ENCODE results near the gene CRX.

The CRX gene

DNA sequence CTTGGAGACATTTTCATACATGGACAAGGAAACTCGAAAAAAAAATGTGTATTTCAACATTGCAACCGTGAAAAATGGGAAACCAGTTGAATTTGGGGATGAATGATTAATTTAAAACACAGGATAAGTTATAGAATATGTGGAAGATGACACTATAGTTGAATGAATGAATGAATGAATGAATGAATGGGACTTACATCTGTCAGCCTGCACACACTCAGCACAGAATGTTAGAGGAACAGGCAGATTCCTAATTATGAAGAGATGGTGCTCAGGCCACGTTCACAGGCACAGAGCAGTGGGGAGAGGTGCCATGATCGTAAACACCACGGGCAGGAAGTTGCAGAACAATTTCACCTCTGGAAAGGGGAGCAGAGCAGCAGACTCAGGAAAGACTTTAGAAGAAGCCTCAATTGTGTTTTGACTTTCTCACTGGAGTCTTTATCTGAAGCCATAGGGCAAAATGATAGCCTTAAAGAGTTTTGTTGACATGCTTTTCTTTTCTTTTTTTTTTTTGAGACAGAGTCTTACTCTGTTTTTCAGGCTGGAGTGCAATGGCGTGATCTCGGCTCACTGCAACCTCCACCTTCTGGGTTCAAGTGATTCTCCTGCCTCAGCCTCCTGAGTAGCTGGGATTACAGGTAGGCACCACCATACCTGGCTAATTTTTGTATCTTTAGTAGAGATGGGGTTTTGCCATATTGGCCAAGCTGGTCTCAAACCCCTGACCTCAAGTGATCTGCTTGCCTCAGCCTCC is 69.3 kb downstream of the CRX start:
- no peaks in the 10 kb centered on the region for H3K4me1 ChIP-seq (ENCODE audit: control insufficient read depth, insufficient read depth, low read length)
- no peaks in the 10 kb centered on the region for H3K27me3 ChIP-seq (ENCODE audit: control insufficient read depth, insufficient read depth, low read length)
- H3K36me3 ChIP-seq (ENCODE audit: control insufficient read depth, insufficient read depth, low read length): no peaks in the 10 kb centered on the region
- H3K9ac ChIP-seq (ENCODE audit: low read depth, low read length): no peak overlapping the region
- no peak overlapping the region for H3K27ac ChIP-seq (ENCODE audit: low read depth, low read length)
- no peak overlapping the region for H3K4me3 ChIP-seq (ENCODE audit: low read depth, low read length)
- H3K9me3 ChIP-seq (ENCODE audit: control insufficient read depth, insufficient read depth, low read length): peaks cover 16% of the 10 kb centered on the region

- H3K4me1 ChIP-seq (ENCODE audit: control insufficient read depth, insufficient read depth, low read length): no peaks in the 10 kb centered on the region
- H3K27me3 ChIP-seq (ENCODE audit: control insufficient read depth, insufficient read depth, low read length): no peaks in the 10 kb centered on the region
- no peak overlapping the region for H3K4me3 ChIP-seq (ENCODE audit: low read depth, low read length)
- no peak overlapping the region for H3K9ac ChIP-seq (ENCODE audit: low read depth, low read length)
- peaks cover 14% of the 10 kb centered on the region for H3K9me3 ChIP-seq (ENCODE audit: control insufficient read depth, insufficient read depth, low read length)
- no peak overlapping the region for H3K27ac ChIP-seq (ENCODE audit: low read depth, low read length)
- H3K36me3 ChIP-seq (ENCODE audit: control insufficient read depth, insufficient read depth, low read length): no peaks in the 10 kb centered on the region
These were observed 69.8 kb downstream of the CRX start for GRCh38 chr19:47891622-47891922.

DNA sequence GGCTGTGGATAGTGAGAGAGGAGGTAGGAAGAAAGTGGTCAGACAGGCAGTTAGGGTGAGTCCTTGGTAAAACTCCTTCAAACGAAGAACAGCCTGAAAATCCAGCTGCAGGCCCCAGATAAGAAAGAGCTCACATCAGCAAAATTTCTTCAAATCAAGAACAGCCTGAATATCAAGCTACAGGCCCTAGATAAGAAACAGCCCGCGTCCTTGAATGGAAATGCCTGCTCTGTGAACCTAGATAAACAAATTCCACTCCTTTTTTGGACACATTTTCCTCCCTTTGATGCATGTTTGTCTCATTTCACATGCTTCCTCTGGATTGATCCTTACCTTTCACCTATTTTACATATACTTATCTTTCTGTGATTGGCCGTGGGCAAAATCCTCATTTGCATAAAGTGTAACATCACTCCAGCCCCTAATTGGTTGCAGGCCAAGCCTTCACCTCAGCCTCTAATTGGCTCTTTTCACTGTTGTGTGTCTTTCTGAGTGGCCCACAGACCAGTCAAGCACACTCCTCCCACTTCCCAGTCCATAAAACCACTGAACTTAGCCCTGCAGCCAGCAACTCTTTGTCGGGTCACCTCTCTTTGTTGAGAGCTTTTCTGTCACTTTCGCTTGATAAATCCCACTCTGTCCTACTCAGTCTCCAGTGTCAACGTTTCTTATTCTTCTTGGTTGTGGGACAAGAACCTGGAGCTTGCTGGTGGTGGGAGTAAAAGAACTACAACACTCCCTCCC is 70.4 kb downstream of the CRX start:
- Histone ChIP-seq H3K27ac (ENCODE audit: low read depth, low read length) (no peak overlapping the region), H3K4me3 (ENCODE audit: low read depth, low read length) (no peak overlapping the region), H3K36me3 (ENCODE audit: control insufficient read depth, insufficient read depth, low read length) (no peaks in the 10 kb centered on the region), H3K9ac (ENCODE audit: low read depth, low read length) (no peak overlapping the region), H3K9me3 (ENCODE audit: control insufficient read depth, insufficient read depth, low read length) (peaks cover 17% of the 10 kb centered on the region), H3K4me1 (ENCODE audit: control insufficient read depth, insufficient read depth, low read length) (no peaks in the 10 kb centered on the region), H3K27me3 (ENCODE audit: control insufficient read depth, insufficient read depth, low read length) (no peaks in the 10 kb centered on the region)

All from HUES48 (cell line).